ENCODE data around the gene HSF2. TPM values are rescaled to one million over a fixed set of nuclear protein-coding genes. Genes with fewer than 3 reads are reported as not detected.
A peak's percentile ranks its signal among the peaks of the same experiment; 100 is the strongest.
"Not testable (repeated sequence)": the region's sequence is repeated elsewhere in the genome, so short reads cannot be mapped to it uniquely, and the experiment has no call there.

HSF2 gene
- total RNA-seq, 1 experiment from 2014 or later: 52.1 TPM

DNA sequence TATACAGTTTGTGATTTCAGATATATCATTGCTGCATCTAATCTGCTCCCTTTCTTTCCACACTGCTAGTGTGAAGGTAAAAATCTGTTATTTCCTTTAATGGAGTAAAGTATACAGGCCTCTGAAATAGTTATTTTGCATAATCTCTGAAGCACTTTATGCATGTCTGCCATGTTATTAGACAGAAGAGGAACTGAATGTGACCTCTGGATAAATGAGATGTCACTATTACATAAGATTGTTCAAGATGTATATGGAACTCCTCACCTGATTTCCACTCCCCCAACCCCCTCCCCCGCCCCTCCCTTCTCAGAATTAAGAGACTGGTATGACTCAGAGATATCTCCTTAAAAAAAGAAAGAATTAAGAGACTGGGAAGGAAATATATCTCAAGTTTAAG is 45.8 kb downstream of the HSF2 start:
- Histone ChIP-seq H3K79me2 (ENCODE audit: low read length) (peaks cover 26% of the 10 kb centered on the region), H3K9me3 (ENCODE audit: low read length) (no peaks in the 10 kb centered on the region), H3K4me2 (ENCODE audit: low read depth, low read length, poor library complexity, severe bottlenecking) (no peak overlapping the region), H4K20me1 (ENCODE audit: insufficient read depth, low read depth, low read length) (no peaks in the 10 kb centered on the region), H3K4me3 (ENCODE audit: low read length) (no peak overlapping the region), H2AFZ (ENCODE audit: low read length) (no peak overlapping the region), H3K36me3 (ENCODE audit: insufficient read depth, low read length) (peaks cover 46% of the 10 kb centered on the region), H3K27ac (ENCODE audit: low read length) (peak overlapping the region; percentile 35), H3K9ac (ENCODE audit: low read length) (no peak overlapping the region), H3K27me3 (ENCODE audit: low read length) (no peaks in the 10 kb centered on the region), H3K9me2 (replicated peaks; ENCODE audit: insufficient read depth, low read length) (no peaks in the 10 kb centered on the region), H3K4me1 (ENCODE audit: low read length) (peaks cover 21% of the 10 kb centered on the region)
- DNase-seq: peak; percentile 73

DNA sequence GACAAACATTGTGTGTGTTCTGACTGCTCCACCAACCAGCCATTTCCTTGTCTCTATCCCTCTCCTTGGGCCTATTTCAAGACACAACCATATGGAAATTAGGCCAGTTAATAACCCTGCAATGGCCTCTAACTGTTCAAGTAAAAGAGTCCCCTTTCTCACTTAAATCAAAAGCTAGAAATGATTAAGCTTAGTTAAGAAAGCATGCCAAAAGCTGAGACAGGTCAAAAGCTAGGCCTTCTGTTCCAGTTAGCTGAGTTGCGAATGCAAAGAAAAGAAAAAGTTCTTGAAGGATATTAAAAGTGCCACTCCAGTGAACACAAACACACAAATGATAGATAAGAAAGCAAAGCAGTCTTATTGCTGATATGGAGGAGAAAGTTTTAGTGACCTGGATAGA is 49.6 kb downstream of the HSF2 start:
- H2AFZ ChIP-seq (ENCODE audit: low read length): no peak overlapping the region
- no peak overlapping the region for H3K27ac ChIP-seq (ENCODE audit: low read length)
- H3K79me2 ChIP-seq (ENCODE audit: low read length): peaks cover 36% of the 10 kb centered on the region
- no peak overlapping the region for H3K4me3 ChIP-seq (ENCODE audit: low read length)
- H3K27me3 ChIP-seq (ENCODE audit: low read length): no peaks in the 10 kb centered on the region
- peaks cover 21% of the 10 kb centered on the region for H3K4me1 ChIP-seq (ENCODE audit: low read length)
- H3K9me2 ChIP-seq (replicated peaks; ENCODE audit: insufficient read depth, low read length): no peaks in the 10 kb centered on the region
- no peak for DNase-seq
- no peak overlapping the region for H3K4me2 ChIP-seq (ENCODE audit: low read depth, low read length, poor library complexity, severe bottlenecking)
- H3K36me3 ChIP-seq (ENCODE audit: insufficient read depth, low read length): peaks cover 62% of the 10 kb centered on the region
- no peaks in the 10 kb centered on the region for H3K9me3 ChIP-seq (ENCODE audit: low read length)
- no peak overlapping the region for H3K9ac ChIP-seq (ENCODE audit: low read length)
- no peaks in the 10 kb centered on the region for H4K20me1 ChIP-seq (ENCODE audit: insufficient read depth, low read depth, low read length)

DNA sequence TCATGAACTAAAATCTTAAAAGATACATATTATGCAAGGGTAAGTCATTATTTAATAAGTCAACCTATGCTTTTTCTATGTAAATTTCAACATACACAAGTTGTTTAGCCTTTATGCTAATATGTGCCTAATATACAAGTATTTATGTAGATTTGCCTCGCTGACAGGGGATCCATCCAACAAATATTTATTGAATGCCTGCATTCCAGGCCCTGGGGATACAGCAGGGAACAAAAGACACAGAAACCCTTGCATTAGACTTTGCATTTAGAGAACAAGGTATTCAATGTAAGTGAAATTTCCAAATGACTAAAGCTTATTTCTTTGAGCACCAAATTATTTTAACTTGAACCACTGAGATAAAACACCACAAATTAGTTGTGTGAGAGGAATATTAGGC is 53.1 kb downstream of the HSF2 start:
- H3K9ac ChIP-seq (ENCODE audit: low read length): no peak overlapping the region
- H3K27me3 ChIP-seq (ENCODE audit: low read length): no peaks in the 10 kb centered on the region
- no peaks in the 10 kb centered on the region for H3K4me1 ChIP-seq (ENCODE audit: low read length)
- H3K4me3 ChIP-seq (ENCODE audit: low read length): no peak overlapping the region
- no peak overlapping the region for H3K4me2 ChIP-seq (ENCODE audit: low read depth, low read length, poor library complexity, severe bottlenecking)
- peaks cover 40% of the 10 kb centered on the region for H3K79me2 ChIP-seq (ENCODE audit: low read length)
- H2AFZ ChIP-seq (ENCODE audit: low read length): no peak overlapping the region
- H4K20me1 ChIP-seq (ENCODE audit: insufficient read depth, low read depth, low read length): no peaks in the 10 kb centered on the region
- H3K9me3 ChIP-seq (ENCODE audit: low read length): no peaks in the 10 kb centered on the region
- no peaks in the 10 kb centered on the region for H3K9me2 ChIP-seq (replicated peaks; ENCODE audit: insufficient read depth, low read length)
- no peak overlapping the region for H3K27ac ChIP-seq (ENCODE audit: low read length)
- DNase-seq: no peak
- peaks cover 51% of the 10 kb centered on the region; the same call in 1 of the 2 replicates for H3K36me3 ChIP-seq (ENCODE audit: insufficient read depth, low read length)

DNA sequence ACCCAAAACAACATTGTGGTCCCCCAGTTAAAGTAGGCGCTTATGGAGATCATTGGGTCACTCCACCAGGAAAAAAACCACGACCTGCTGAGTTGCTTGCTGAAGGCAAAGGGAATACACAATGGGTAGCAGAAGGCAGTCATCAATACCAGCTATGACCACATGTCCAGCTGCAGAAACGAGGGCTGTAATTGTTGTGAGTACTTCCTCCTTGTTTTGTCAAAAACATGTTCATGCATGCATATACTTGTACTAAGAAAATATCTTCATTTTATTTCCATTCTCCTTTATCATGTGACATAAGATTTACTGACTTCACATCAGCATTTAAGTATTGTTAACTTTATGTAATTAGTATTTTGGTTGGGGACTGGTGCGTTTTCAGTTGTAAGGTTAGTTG is 55.2 kb downstream of the HSF2 start:
- Histone ChIP-seq H3K27me3 (ENCODE audit: low read length) (no peaks in the 10 kb centered on the region), H3K9me2 (replicated peaks; ENCODE audit: insufficient read depth, low read length) (no peaks in the 10 kb centered on the region), H3K9me3 (ENCODE audit: low read length) (no peaks in the 10 kb centered on the region), H4K20me1 (ENCODE audit: insufficient read depth, low read depth, low read length) (no peaks in the 10 kb centered on the region; the same call in 1 of the 2 replicates), H3K79me2 (ENCODE audit: low read length) (peaks cover 55% of the 10 kb centered on the region), H3K9ac (ENCODE audit: low read length) (no peak overlapping the region), H3K36me3 (ENCODE audit: insufficient read depth, low read length) (peaks cover 42% of the 10 kb centered on the region; the same call in 1 of the 2 replicates), H3K4me2 (ENCODE audit: low read depth, low read length, poor library complexity, severe bottlenecking) (no peak overlapping the region), H3K27ac (ENCODE audit: low read length) (no peak overlapping the region), H2AFZ (ENCODE audit: low read length) (no peak overlapping the region), H3K4me1 (ENCODE audit: low read length) (no peaks in the 10 kb centered on the region), H3K4me3 (ENCODE audit: low read length) (no peak overlapping the region)
- no peak for DNase-seq

DNA sequence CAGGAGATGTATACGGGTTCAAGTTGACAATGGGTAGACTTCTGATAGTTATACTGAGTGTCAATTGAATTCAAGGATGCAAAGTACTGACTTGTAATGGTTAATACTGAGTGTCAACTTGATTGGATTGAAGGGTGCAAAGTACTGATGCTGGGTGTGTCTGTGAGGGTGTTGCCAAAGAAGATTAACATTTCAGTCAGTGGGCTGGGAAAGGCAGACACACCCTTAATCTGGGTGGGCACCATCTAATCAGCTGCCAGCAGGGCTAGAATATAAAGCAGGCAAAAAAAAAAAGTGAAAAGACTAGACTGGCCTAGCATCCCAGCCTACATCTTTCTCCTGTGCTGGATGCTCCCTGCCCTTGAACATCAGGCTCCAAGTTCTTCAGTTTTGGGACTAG is 55.7 kb downstream of the HSF2 start:
- H3K9me3 ChIP-seq (ENCODE audit: low read length); H3K4me1 ChIP-seq (ENCODE audit: low read length); H3K27me3 ChIP-seq (ENCODE audit: low read length); DNase-seq; H2AFZ ChIP-seq (ENCODE audit: low read length); H3K4me2 ChIP-seq (ENCODE audit: low read depth, low read length, poor library complexity, severe bottlenecking); H4K20me1 ChIP-seq (ENCODE audit: insufficient read depth, low read depth, low read length); H3K27ac ChIP-seq (ENCODE audit: low read length); H3K4me3 ChIP-seq (ENCODE audit: low read length); H3K9me2 ChIP-seq (replicated peaks; ENCODE audit: insufficient read depth, low read length); H3K9ac ChIP-seq (ENCODE audit: low read length): not testable (repeated sequence)
- H3K79me2 ChIP-seq (ENCODE audit: low read length): peaks cover 60% of the 10 kb centered on the region
- peaks cover 42% of the 10 kb centered on the region; the same call in 1 of the 2 replicates for H3K36me3 ChIP-seq (ENCODE audit: insufficient read depth, low read length)

DNA sequence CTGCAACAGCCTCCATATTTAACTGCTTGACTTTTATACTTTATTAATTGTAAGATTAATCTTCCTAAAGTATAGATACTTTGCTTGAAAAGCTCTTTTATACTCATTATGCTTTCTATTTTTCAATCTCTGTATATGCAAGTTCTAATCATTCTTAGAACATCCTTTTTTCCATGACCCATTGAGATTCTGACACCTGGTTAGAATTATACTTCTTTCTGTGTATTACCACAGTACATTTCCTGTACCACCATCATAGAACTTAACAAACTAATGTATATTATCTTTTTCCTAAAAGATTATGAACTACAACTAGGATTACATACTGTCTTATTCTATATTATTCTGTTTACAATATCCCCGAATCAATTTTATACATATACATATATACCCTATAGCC is 58.6 kb downstream of the HSF2 start:
- Histone ChIP-seq H3K9me3 (ENCODE audit: low read length) (no peaks in the 10 kb centered on the region), H3K27ac (ENCODE audit: low read length) (no peak overlapping the region), H3K27me3 (ENCODE audit: low read length) (no peaks in the 10 kb centered on the region), H4K20me1 (ENCODE audit: insufficient read depth, low read depth, low read length) (peaks cover 7% of the 10 kb centered on the region; the same call in 1 of the 2 replicates), H3K4me1 (ENCODE audit: low read length) (peaks cover under 1% of the 10 kb centered on the region; the same call in 1 of the 2 replicates), H3K79me2 (ENCODE audit: low read length) (peaks cover 78% of the 10 kb centered on the region), H3K9ac (ENCODE audit: low read length) (no peak overlapping the region), H3K4me2 (ENCODE audit: low read depth, low read length, poor library complexity, severe bottlenecking) (no peak overlapping the region), H3K9me2 (replicated peaks; ENCODE audit: insufficient read depth, low read length) (no peaks in the 10 kb centered on the region), H3K36me3 (ENCODE audit: insufficient read depth, low read length) (peaks cover 18% of the 10 kb centered on the region; the same call in 1 of the 2 replicates), H3K4me3 (ENCODE audit: low read length) (no peak overlapping the region), H2AFZ (ENCODE audit: low read length) (no peak overlapping the region)
- DNase-seq: no peak

DNA sequence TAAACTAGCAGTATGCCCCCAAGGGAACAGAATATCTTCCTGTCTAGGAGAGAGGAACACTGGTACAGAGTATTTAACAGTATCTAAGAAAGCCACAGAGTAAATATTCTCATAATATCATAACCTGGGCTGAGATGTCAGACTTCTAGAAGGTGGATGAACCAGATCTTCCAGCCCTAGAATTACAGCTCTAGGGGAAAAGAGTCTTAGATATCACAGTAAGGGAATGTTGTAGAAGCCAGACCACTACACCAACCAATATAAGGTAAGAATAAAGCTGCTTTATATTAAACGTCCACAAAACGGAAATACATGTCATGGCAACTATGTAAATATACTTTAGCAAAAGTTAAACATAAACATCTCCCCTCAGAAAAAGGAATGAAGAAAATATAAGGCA is 59.8 kb downstream of the HSF2 start:
- Histone ChIP-seq H2AFZ (ENCODE audit: low read length) (no peak overlapping the region), H3K4me1 (ENCODE audit: low read length) (peaks cover 3% of the 10 kb centered on the region; the same call in 1 of the 2 replicates), H3K4me2 (ENCODE audit: low read depth, low read length, poor library complexity, severe bottlenecking) (no peak overlapping the region), H3K4me3 (ENCODE audit: low read length) (no peak overlapping the region), H3K79me2 (ENCODE audit: low read length) (peaks cover 84% of the 10 kb centered on the region), H3K27ac (ENCODE audit: low read length) (no peak overlapping the region), H3K9me3 (ENCODE audit: low read length) (no peaks in the 10 kb centered on the region), H3K27me3 (ENCODE audit: low read length) (no peaks in the 10 kb centered on the region), H3K36me3 (ENCODE audit: insufficient read depth, low read length) (peaks cover 18% of the 10 kb centered on the region), H4K20me1 (ENCODE audit: insufficient read depth, low read depth, low read length) (peaks cover 11% of the 10 kb centered on the region; the same call in 1 of the 2 replicates), H3K9me2 (replicated peaks; ENCODE audit: insufficient read depth, low read length) (no peaks in the 10 kb centered on the region), H3K9ac (ENCODE audit: low read length) (no peak overlapping the region)
- DNase-seq: no peak

DNA sequence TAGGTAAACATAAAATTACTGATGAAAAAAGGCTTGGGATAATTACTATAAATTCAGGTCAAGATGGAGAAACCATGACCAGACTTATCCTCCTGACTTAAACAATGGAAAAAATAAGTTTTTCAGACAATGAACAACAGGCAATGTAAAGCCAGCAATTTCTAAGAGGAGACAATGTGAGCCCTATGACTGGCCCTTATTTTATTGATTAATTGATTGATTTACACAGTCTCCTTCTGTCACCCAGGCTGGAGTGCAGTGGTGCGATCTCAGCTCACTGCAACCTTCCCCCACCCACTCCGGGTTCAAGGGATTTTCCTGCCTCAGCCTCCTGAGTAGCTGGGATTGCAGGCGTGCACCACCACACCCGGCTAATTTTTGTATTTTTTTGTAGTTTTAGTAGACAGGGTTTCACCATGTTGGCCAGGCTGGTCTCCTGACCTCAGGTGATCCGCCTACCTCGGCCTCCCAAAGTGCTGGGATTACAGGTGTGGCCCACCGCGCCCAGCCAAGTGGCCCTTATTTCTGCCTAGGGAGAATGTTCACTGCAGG is 60.5 kb downstream of the HSF2 start:
- H3K4me3 ChIP-seq (ENCODE audit: low read length); H3K27me3 ChIP-seq (ENCODE audit: low read length); H2AFZ ChIP-seq (ENCODE audit: low read length); H3K9me3 ChIP-seq (ENCODE audit: low read length); H3K9ac ChIP-seq (ENCODE audit: low read length); H3K9me2 ChIP-seq (replicated peaks; ENCODE audit: insufficient read depth, low read length); DNase-seq; H3K27ac ChIP-seq (ENCODE audit: low read length); H3K4me2 ChIP-seq (ENCODE audit: low read depth, low read length, poor library complexity, severe bottlenecking); H3K4me1 ChIP-seq (ENCODE audit: low read length): not testable (repeated sequence)
- H3K36me3 ChIP-seq (ENCODE audit: insufficient read depth, low read length): peaks cover 14% of the 10 kb centered on the region
- peaks cover 88% of the 10 kb centered on the region for H3K79me2 ChIP-seq (ENCODE audit: low read length)
- H4K20me1 ChIP-seq (ENCODE audit: insufficient read depth, low read depth, low read length): peaks cover 12% of the 10 kb centered on the region; the same call in 1 of the 2 replicates
